K562 (cell line): ENCODE data around the gene SLC22A3. TPM values are rescaled to one million over a fixed set of nuclear protein-coding genes. Genes with fewer than 3 reads are reported as not detected.

Experiments
- ATAC-seq: fragments of 200-7000 bp; cut with Tn5 transposase; 3 replicates; pipeline ENCODE4 v1.9.1; 2020; ENCODE audit warnings: moderate library complexity
- BruUV-seq: library from RNA; stranded (reverse); fragments of 400-500 nt; replicated peaks from 2 replicates; lab custom pipeline; 2021; lab: Mats Ljungman, UMichigan
- CTCF ChIA-PET: fragments of 300-600 bp; formaldehyde crosslinking; extraction: SDS; loops from one replicate; lab custom pipeline; 2021; ENCODE audit warnings: low intra/inter-chr PET ratio; lab: Yijun Ruan, JAX
- POLR2A ChIA-PET: fragments of 300-600, 350-650 bp; sonication (Branson Sonifier 250); formaldehyde crosslinking; extraction: SDS; loops from one replicate; lab custom pipeline; 2021; ENCODE audit warnings: antibody characterized with exemption, inconsistent platforms; lab: Yijun Ruan, JAX
- DNase-seq, 4 experiments: peaks; one replicate each; pipeline versions ENCODE4 v3.0.0 to v3.0.0-alpha.2; 2011 to 2018; ENCODE audit warnings: low spot score in 3 of 4, mixed read lengths in 3 of 4; ENCODE audit errors: extremely low read depth in 1 of 4
- FAIRE-seq: peaks from 2 replicates; lab custom pipeline; 2011; peaks lifted over from hg19 to GRCh38; lab: Jason Lieb, UNC
- H2AFZ ChIP-seq: 2 replicates; pipeline ENCODE4 v1.6.0; 2011; ENCODE audit warnings: low read depth, low read length, control low read depth, inconsistent platforms
- H3K27ac ChIP-seq: fragments of 200-600 bp; 3 replicates; pipeline ENCODE4 v1.8.0; 2011; ENCODE audit warnings: low read depth, mild to moderate bottlenecking, control low read depth, inconsistent platforms, low read length, moderate library complexity, mixed read lengths; ENCODE audit errors: extremely low read depth
- H3K27me3 ChIP-seq, 2 experiments: fragments of 300-600 bp in 1 of 2; 2 replicates in 1 of 2; 3 replicates in 1 of 2; pipeline versions ENCODE4 v1.6.0 to v1.8.0; 2011; ENCODE audit warnings: inconsistent platforms in 2 of 2, low read length in 2 of 2, mild to moderate bottlenecking in 1 of 2, mixed read lengths in 1 of 2, moderate library complexity in 1 of 2; ENCODE audit not compliant: control insufficient read depth in 2 of 2, insufficient read depth in 2 of 2
- H3K36me3 ChIP-seq: fragments of 300-600 bp; 3 replicates; pipeline ENCODE4 v1.8.0; 2011; ENCODE audit warnings: mild to moderate bottlenecking, low read length, inconsistent platforms; ENCODE audit not compliant: control insufficient read depth, insufficient read depth
- H3K4me1 ChIP-seq, 2 experiments: fragments of 200-600 bp in 1 of 2; replicated peaks in 1 of 2; 2 replicates in 1 of 2; 3 replicates in 1 of 2; pipeline versions ENCODE4 v1.5.1 to v1.8.0; 2011; ENCODE audit warnings: inconsistent platforms in 2 of 2, low read length in 2 of 2, mild to moderate bottlenecking in 1 of 2, mixed read lengths in 1 of 2, moderate library complexity in 1 of 2; ENCODE audit not compliant: control insufficient read depth in 2 of 2, insufficient read depth in 2 of 2
- H3K4me2 ChIP-seq: 2 replicates; pipeline ENCODE4 v1.6.1; 2011; ENCODE audit warnings: low read length, control low read depth, inconsistent platforms, mixed read lengths; ENCODE audit not compliant: insufficient read depth
- H3K4me3 ChIP-seq: fragments of 200-600 bp; sonication (generic), shearing (Covaris generic); 2 replicates; pipeline ENCODE4 v1.5.1; 2016; ENCODE audit warnings: control low read depth, inconsistent platforms
- H3K79me2 ChIP-seq: fragments of 200-600 bp; 3 replicates; pipeline ENCODE4 v1.8.0; 2011; ENCODE audit warnings: low read length, inconsistent platforms; ENCODE audit not compliant: control insufficient read depth, insufficient read depth
- H3K9ac ChIP-seq, 2 experiments: 2 replicates each; pipeline versions ENCODE4 v1.6.0 to v1.6.1; 2011; ENCODE audit warnings: low read depth in 2 of 2, low read length in 2 of 2, control low read depth in 1 of 2, inconsistent platforms in 1 of 2, mild to moderate bottlenecking in 1 of 2, mixed read lengths in 1 of 2; ENCODE audit not compliant: insufficient read depth in 1 of 2
- H3K9me1 ChIP-seq: one replicate; pipeline ENCODE4 v1.6.0; 2011; ENCODE audit warnings: inconsistent platforms, mild to moderate bottlenecking, low read length, moderate library complexity; ENCODE audit not compliant: control insufficient read depth, insufficient read depth
- H3K9me3 ChIP-seq: replicated peaks from 2 replicates; pipeline ENCODE4 v1.5.1; 2011; ENCODE audit warnings: low read depth, low read length, inconsistent platforms; ENCODE audit not compliant: control insufficient read depth, insufficient read depth
- H4K20me1 ChIP-seq: replicated peaks from 2 replicates; pipeline ENCODE4 v1.6.1; 2011; ENCODE audit warnings: low read length, inconsistent platforms, mixed read lengths; ENCODE audit not compliant: control insufficient read depth, insufficient read depth
- ADNP ChIP-seq: fragments of 200-800 bp; sonication (Bioruptor generic); IDR thresholded peaks from 2 replicates; pipeline ENCODE4 v1.6.1; 2016; ENCODE audit warnings: missing genetic modification characterization, missing compliant biosample characterization
- ARID4B ChIP-seq: sonication (generic); formaldehyde crosslinking; IDR thresholded peaks from 2 replicates; pipeline ENCODE4 v1.8.0; 2022; ENCODE audit warnings: mild to moderate bottlenecking, missing genetic modification reagents
- DIDO1 ChIP-seq: fragments of 450-650 bp; IDR thresholded peaks from 2 replicates; pipeline ENCODE4 v1.6.1; 2016; ENCODE audit warnings: low read depth, missing biosample characterization, missing genetic modification characterization
- E2F5 ChIP-seq: sonication (generic); formaldehyde crosslinking; IDR thresholded peaks from 2 replicates; pipeline ENCODE4 v1.8.0; 2022; ENCODE audit warnings: mild to moderate bottlenecking, missing genetic modification reagents
- HDAC8 ChIP-seq: fragments of 450-650 bp; IDR thresholded peaks from 2 replicates; pipeline ENCODE4 v1.6.1; 2016; ENCODE audit warnings: mild to moderate bottlenecking, missing genetic modification characterization, moderate library complexity, missing compliant biosample characterization
- KLF13 ChIP-seq: fragments of 450-650 bp; IDR thresholded peaks from 2 replicates; pipeline ENCODE4 v1.6.1; 2016; ENCODE audit warnings: missing genetic modification characterization, low read depth, mild to moderate bottlenecking, missing compliant biosample characterization, moderate library complexity, borderline replicate concordance
- SIN3B ChIP-seq: fragments of 450-650 bp; IDR thresholded peaks from 2 replicates; pipeline ENCODE4 v1.6.1; 2017; ENCODE audit warnings: low read depth, mild to moderate bottlenecking, moderate library complexity
- WGBS: fragments of 100-300 bp; shearing (Covaris generic); methylation state at CpG from one replicate; pipeline ENCODE4 v1.1.6; 2016; ENCODE audit warnings: low coverage, mixed read lengths; ENCODE audit not compliant: insufficient coverage; ENCODE audit errors: missing lambda C conversion rate; 5-methylcytosine and 5-hydroxymethylcytosine counted together
- in situ Hi-C: fragments of 300-500 bp; cut with MboI; formaldehyde crosslinking; loops from 4 replicates; pipeline ENCODE4 v1.15.0; 2018; ENCODE audit warnings: inconsistent platforms, mixed read lengths
- intact Hi-C: fragments of 100-400 bp; cut with micrococcal nuclease; formaldehyde crosslinking; loops from 2 replicates; pipeline ENCODE4 v1.14.2; 2022
- polyA plus RNA-seq, 8 experiments: library from polyadenylated mRNA; depleted of rRNA in 4 of 8; stranded (reverse) in 5 of 8; unstranded in 3 of 8; fragments of >200 nt; fragmentation: Nextera tagmentation in 2 of 8; fragmentation: Illumina TruSeq in 1 of 8; extraction: Ambion mirVana in 2 of 8; extraction: Trizol in 1 of 8; gene quantifications; 2 replicates each; pipeline versions ENCODE4 v1.2.1 to v1.2.3, GENCODE V29; 2011 to 2014; ENCODE audit warnings: inconsistent platforms in 1 of 8, missing spikeins in 1 of 8
- total RNA-seq, 7 experiments: library from RNA; depleted of rRNA in 6 of 7; stranded (reverse); fragments of >200 nt in 6 of 7; fragmentation: Illumina TruSeq in 2 of 7; extraction: Trizol in 2 of 7; gene quantifications; 2 replicates each; pipeline versions ENCODE4 v1.2.1 to v1.2.3, GENCODE V29; 2011 to 2021; ENCODE audit warnings: low replicate concordance in 1 of 7

The SLC22A3 gene
- total and polyA plus RNA-seq, 9 of the 15 experiments (the other 6 are each of a cell fraction or from before 2014, with no cell fraction given) = not detected

- BruUV-seq = no TSS peak
- intact Hi-C loops = no loop called here
Observed at GRCh38 chr6:160382946-160383345, 34.8 kb downstream of the SLC22A3 start.

More at GRCh38 chr6:160382946-160383345, 34.8 kb downstream of the SLC22A3 start:
- WGBS = 0% methylated on average over 1 of the region's 1 CpG
- Histone ChIP-seq H3K27me3 (no peaks in the 10 kb centered on the region), H3K9me3 (no peaks in the 10 kb centered on the region), H3K4me3 (no peak overlapping the region), H3K36me3 (no peaks in the 10 kb centered on the region), H2AFZ (no peak overlapping the region), H3K4me1 (no peaks in the 10 kb centered on the region), H3K4me2 (no peak overlapping the region), H3K27ac (no peak overlapping the region), H3K79me2 (no peaks in the 10 kb centered on the region), H3K9ac (no peak overlapping the region), H3K9me1 (no peaks in the 10 kb centered on the region), H4K20me1 (no peaks in the 10 kb centered on the region; the same call in 1 of the 2 replicates)
- CTCF ChIA-PET = no interaction called here
- FAIRE-seq = no peak
- DNase-seq = no peak
- ATAC-seq = no peak
- in situ Hi-C loops = no loop called here
- POLR2A ChIA-PET = no interaction called here
- TF ChIP-seq E2F5 (no peak), DIDO1 (tag) (no peak), ADNP (tag) (no peak), KLF13 (tag) (no peak), HDAC8 (no peak), SIN3B (no peak), ARID4B (CRISPR knock-in tag) (no peak)
